ENCODE measurements around the gene PLXNB2. TPM values are rescaled to one million over a fixed set of nuclear protein-coding genes. Genes with fewer than 3 reads are reported as not detected.

PLXNB2 gene
- total and polyA plus RNA-seq, 2 of the 4 experiments (the other 2 are of a cell fraction), result 73.1 to 202 TPM

- DNase-seq, result peak; percentile 95
- 0% methylated on average over 12 of the region's 21 CpGs; no CpG with 5 or more reads in 1 of the 2 experiments for WGBS, 2 experiments (ENCODE audit: extremely low coverage in 2 of 2, insufficient read length in 1 of 2)
- dilution Hi-C loops (cut with HindIII; ENCODE audit: low sequenced_read_pairs, unreplicated experiment), result no loop called here
- Histone ChIP-seq H3K4me3 (ENCODE audit: insufficient read depth, low read depth, low read length) (peak overlapping the region; percentile 97), H3K4me1 (ENCODE audit: control insufficient read depth, insufficient read depth, low read length) (peaks cover 57% of the 10 kb centered on the region), H4K5ac (ENCODE audit: low read depth, low read length) (peak overlapping the region; percentile 87), H3K4ac (ENCODE audit: low read depth, low read length) (peak overlapping the region; percentile 99), H3K27ac (ENCODE audit: insufficient read depth, low read length) (peak overlapping the region; percentile 96), H2BK120ac (ENCODE audit: low read depth, low read length) (peak overlapping the region; percentile 91), H3K14ac (replicated peaks; ENCODE audit: low read depth, low read length) (peak overlapping the region; percentile 98), H2BK15ac (ENCODE audit: low read depth, low read length) (peak overlapping the region; percentile 26; the same call in 1 of the 3 replicates), H2BK5ac (ENCODE audit: low read depth, low read length, poor library complexity, severe bottlenecking) (peak overlapping the region; percentile 95), H3K18ac (ENCODE audit: low read depth, low read length) (peak overlapping the region; percentile 86), H3K9me1 (ENCODE audit: insufficient read depth, low read length) (peaks cover 22% of the 10 kb centered on the region), H3K36me3 (ENCODE audit: control insufficient read depth, insufficient read depth, low read length) (peaks cover 18% of the 10 kb centered on the region; the same call in 1 of the 2 replicates), H3K27me3 (ENCODE audit: control insufficient read depth, insufficient read depth, low read length) (no peaks in the 10 kb centered on the region), H2AK9ac (replicated peaks; ENCODE audit: low read depth, low read length, poor library complexity) (peak overlapping the region; percentile 95), H3K9ac (ENCODE audit: low read depth, low read length) (peak overlapping the region; percentile 95), H3K56ac (ENCODE audit: extremely low read depth, insufficient read depth, low read length) (peak overlapping the region; percentile 84), H4K8ac (ENCODE audit: low read depth in 2 of 2, low read length in 2 of 2) (peak overlapping the region; percentile 85 to 94), H3K79me1 (ENCODE audit: low read depth in 1 of 2, low read length in 2 of 2) (peaks cover 0 to 44% of the 10 kb centered on the region in 2 experiments; a peak in 2 of 4 replicates), H2AFZ (replicated peaks; ENCODE audit: low read length, poor library complexity) (peak overlapping the region; percentile 11), H4K20me1 (ENCODE audit: insufficient read depth, low read length) (peaks cover 53% of the 10 kb centered on the region), H4K91ac (ENCODE audit: insufficient read depth, low read depth, low read length) (peak overlapping the region; percentile 97), H2BK20ac (ENCODE audit: low read depth, low read length) (peak overlapping the region; percentile 57), H3K23ac (ENCODE audit: low read depth, low read length) (peak overlapping the region; percentile 95), H2AK5ac (ENCODE audit: low read depth, low read length) (peak overlapping the region; percentile 83), H3K4me2 (ENCODE audit: low read depth, low read length) (peak overlapping the region; percentile 85), H3K9me3 (ENCODE audit: control insufficient read depth, insufficient read depth, low read length) (no peaks in the 10 kb centered on the region)
- ChIA-PET POLR2A (ENCODE audit: unreplicated experiment) (interaction anchor here (1.2 kb wide), 1 partner anchor 11 kb away, joined by 6 read pairs; no protein-coding TSS in a partner anchor), CTCF (interaction anchor here (0.8 kb wide), 1 partner anchor 65 kb away, joined by 4 read pairs; no protein-coding TSS in a partner anchor)
- intact Hi-C loops (cut with micrococcal nuclease), result loop anchor here (2.0 to 5.0 kb wide), 3 partner anchors 13 to 34 kb away; partner anchors contain the start of genes DENND6B and MAPK11
- in situ Hi-C loops (cut with MboI; ENCODE audit: low sequenced_read_pairs), result no loop called here
- peak; percentile 63 for ATAC-seq (ENCODE audit: low read depth)
- TF ChIP-seq MAFK (IDR thresholded peaks at IDR 0.05; ENCODE audit: low read depth, low read length) (peak; percentile 63; the same call in 1 of the 2 replicates), SMC3 (IDR thresholded peaks at IDR 0.05; ENCODE audit: low read depth, low read length) (no peak), CHD1 (IDR thresholded peaks at IDR 0.05; ENCODE audit: low read depth, low read length) (peak; percentile 83; the same call in 1 of the 2 replicates), MAZ (IDR thresholded peaks at IDR 0.05; ENCODE audit: borderline replicate concordance, low read depth, low read length) (peak; percentile 82), RCOR1 (IDR thresholded peaks at IDR 0.05; ENCODE audit: insufficient replicate concordance, low read length) (peak; percentile 60), NFE2L2 (IDR thresholded peaks at IDR 0.05; ENCODE audit: low read depth, low read length) (no peak; the same call in 1 of the 2 replicates), FOS (IDR thresholded peaks at IDR 0.05; ENCODE audit: low read depth, low read length) (0 out of 2 replicates have a peak, but pooled peaks have one; percentile 55), RAD21 (IDR thresholded peaks at IDR 0.05; ENCODE audit: low read length) (peak; percentile 28), CEBPB (IDR thresholded peaks at IDR 0.05; ENCODE audit: low read depth, low read length) (no peak), BHLHE40 (IDR thresholded peaks at IDR 0.05; ENCODE audit: low read depth, low read length) (peak; percentile 24; the same call in 1 of the 2 replicates), POLR2A (IDR thresholded peaks at IDR 0.05; ENCODE audit: low read depth, low read length) (peak; percentile 69), MXI1 (IDR thresholded peaks at IDR 0.05; ENCODE audit: borderline replicate concordance, low read depth, low read length) (peak; percentile 58; the same call in 1 of the 2 replicates)
- TF ChIP-seq, protein P1, sequence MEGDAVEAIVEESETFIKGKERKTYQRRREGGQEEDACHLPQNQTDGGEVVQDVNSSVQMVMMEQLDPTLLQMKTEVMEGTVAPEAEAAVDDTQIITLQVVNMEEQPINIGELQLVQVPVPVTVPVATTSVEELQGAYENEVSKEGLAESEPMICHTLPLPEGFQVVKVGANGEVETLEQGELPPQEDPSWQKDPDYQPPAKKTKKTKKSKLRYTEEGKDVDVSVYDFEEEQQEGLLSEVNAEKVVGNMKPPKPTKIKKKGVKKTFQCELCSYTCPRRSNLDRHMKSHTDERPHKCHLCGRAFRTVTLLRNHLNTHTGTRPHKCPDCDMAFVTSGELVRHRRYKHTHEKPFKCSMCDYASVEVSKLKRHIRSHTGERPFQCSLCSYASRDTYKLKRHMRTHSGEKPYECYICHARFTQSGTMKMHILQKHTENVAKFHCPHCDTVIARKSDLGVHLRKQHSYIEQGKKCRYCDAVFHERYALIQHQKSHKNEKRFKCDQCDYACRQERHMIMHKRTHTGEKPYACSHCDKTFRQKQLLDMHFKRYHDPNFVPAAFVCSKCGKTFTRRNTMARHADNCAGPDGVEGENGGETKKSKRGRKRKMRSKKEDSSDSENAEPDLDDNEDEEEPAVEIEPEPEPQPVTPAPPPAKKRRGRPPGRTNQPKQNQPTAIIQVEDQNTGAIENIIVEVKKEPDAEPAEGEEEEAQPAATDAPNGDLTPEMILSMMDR (conservative IDR thresholded peaks at IDR 0.05; ENCODE audit: low read depth, low read length), result no peak
- BruUV-seq (replicated peaks), result no TSS peak
These were observed 1.4 kb downstream of the PLXNB2 start for GRCh38 chr22:50305923-50306566.
